GM12873 (cell line): ENCODE results near the gene NAPSA.

Experiments used
- CTCF ChIP-seq: IDR thresholded peaks from 2 replicates; pipeline ENCODE4 v1.5.1; 2012; ENCODE audit warnings: low read depth, mild to moderate bottlenecking, moderate library complexity, low read length, control low read depth; ENCODE audit not compliant: insufficient read depth; ENCODE audit errors: missing control alignments

Gene NAPSA

GRCh38 chr19:50323782-50324133 is 41.7 kb downstream of the NAPSA start:
- TF ChIP-seq CTCF: no peak

- no peak for TF ChIP-seq CTCF
Observed at GRCh38 chr19:50322931-50323781, 42.3 kb downstream of the NAPSA start.

- no peak for TF ChIP-seq CTCF
Observed at GRCh38 chr19:50322234-50322633, 43.2 kb downstream of the NAPSA start.

- no peak for TF ChIP-seq CTCF
Observed at GRCh38 chr19:50321831-50322230, 43.6 kb downstream of the NAPSA start.

GRCh38 chr19:50320596-50320995 is 44.8 kb downstream of the NAPSA start:
- no peak for TF ChIP-seq CTCF

- TF ChIP-seq CTCF: no peak
Observed at GRCh38 chr19:50320051-50320450, 45.4 kb downstream of the NAPSA start.

GRCh38 chr19:50319156-50319555 is 46.3 kb downstream of the NAPSA start:
- TF ChIP-seq CTCF: no peak
